Esophagus squamous epithelium (tissue), 5 donors: ENCODE results near the gene TUBGCP3. TPM values are rescaled to one million over a fixed set of nuclear protein-coding genes. Genes with fewer than 3 reads are reported as not detected.

Experiments used
- DNase-seq: peaks from one replicate; lab custom pipeline; 2025; lab: John Stamatoyannopoulos, UW
- H3K27ac ChIP-seq, 4 donors: fragments of 200-600 bp; sonication (generic); one replicate each; pipeline ENCODE4 v1.5.1; 2016 to 2019; ENCODE audit warnings: mild to moderate bottlenecking in 1 of 4
- H3K27me3 ChIP-seq, 4 donors: fragments of 200-600 bp; sonication (generic); 1 replicate in 3 of 4; 2 replicates in 1 of 4; pipeline versions ENCODE4 v1.5.1 to v1.6.0; 2017 to 2021; ENCODE audit warnings: antibody characterized with exemption in 1 of 4
- H3K36me3 ChIP-seq, 3 donors: fragments of 200-600 bp; sonication (generic); one replicate each; pipeline ENCODE4 v1.5.1; 2016 to 2019
- H3K4me1 ChIP-seq, 3 donors: fragments of 200-600 bp; sonication (generic); one replicate each; pipeline ENCODE4 v1.5.1; 2017 to 2019
- H3K4me3 ChIP-seq, 4 donors: fragments of 200-600 bp; sonication (generic); 1 replicate in 3 of 4; 2 replicates in 1 of 4; pipeline ENCODE4 v1.5.1; 2016 to 2019; ENCODE audit warnings: mild to moderate bottlenecking in 2 of 4, moderate library complexity in 1 of 4
- H3K9me3 ChIP-seq, 3 donors: fragments of 200-600 bp; sonication (generic); one replicate each; pipeline ENCODE4 v1.5.1; 2016 to 2019
- CTCF ChIP-seq, 6 experiments: fragments of 450-650 bp in 4 of 6; fragments of 200-600 bp in 2 of 6; sonication (generic) in 2 of 6; IDR thresholded peaks; one replicate each; pipeline ENCODE4 v1.5.1; 2016 to 2019; ENCODE audit warnings: antibody characterized with exemption in 6 of 6, mild to moderate bottlenecking in 4 of 6, moderate library complexity in 4 of 6
- POLR2A ChIP-seq, 4 donors: fragments of 450-650 bp; IDR thresholded peaks; one replicate each; pipeline ENCODE4 v1.6.1; 2017; ENCODE audit warnings: antibody characterized with exemption in 4 of 4, mild to moderate bottlenecking in 4 of 4, moderate library complexity in 3 of 4
- WGBS, 2 donors: methylation state at CpG; one replicate each; pipeline ENCODE4 v1.1.5; 2018; 5-methylcytosine and 5-hydroxymethylcytosine counted together
- intact Hi-C: fragments of 100-400 bp; cut with DNase I; formaldehyde crosslinking; loops from one replicate; pipeline ENCODE4 v1.15.0; 2022
- total RNA-seq, 4 donors: library from RNA; depleted of rRNA; stranded (reverse); fragments of >200 nt; gene quantifications; one replicate each; pipeline ENCODE4 v1.1.0, GENCODE V29; 2016
- donor health status: DM: yes; HTN: yes; CAD: no.

The TUBGCP3 gene
- total RNA-seq, 4 donors from 2014 or later: 12.9 to 29.4 (median 18.9) TPM

- no peak for TF ChIP-seq POLR2A (IDR thresholded peaks at IDR 0.05)
- no peak for TF ChIP-seq CTCF (IDR thresholded peaks at IDR 0.05)
- Histone ChIP-seq H3K9me3 (peaks cover 0 to 10% (median 0%) of the 10 kb centered on the region in 3 donors), H3K36me3 (no peaks in the 10 kb centered on the region), H3K27ac (no peak overlapping the region), H3K4me3 (no peak overlapping the region), H3K4me1 (no peaks in the 10 kb centered on the region), H3K27me3 (peaks cover 0 to 10% (median 0%) of the 10 kb centered on the region in 4 donors)
- DNase-seq: no peak
- intact Hi-C loops: no loop called here
- WGBS, 2 donors: 83 to 85% methylated on average over 33 to 35 of the region's 35 CpGs
Observed at GRCh38 chr13:112465251-112466131, 122.5 kb downstream of the TUBGCP3 start.

GRCh38 chr13:112464720-112465119 is 123.2 kb downstream of the TUBGCP3 start:
- Histone ChIP-seq H3K36me3 (no peaks in the 10 kb centered on the region), H3K4me3 (no peak overlapping the region), H3K4me1 (no peaks in the 10 kb centered on the region), H3K27me3 (peaks cover 0 to 10% (median 0%) of the 10 kb centered on the region in 4 donors), H3K27ac (no peak overlapping the region), H3K9me3 (peaks cover 0 to 13% (median 0%) of the 10 kb centered on the region in 3 donors)
- no peak for DNase-seq
- TF ChIP-seq POLR2A (IDR thresholded peaks at IDR 0.05): no peak
- no peak for TF ChIP-seq CTCF (IDR thresholded peaks at IDR 0.05)
- intact Hi-C loops: no loop called here
- WGBS, 2 donors: 83 to 91% methylated on average over 14 of the region's 14 CpGs

- no peak for DNase-seq
- Histone ChIP-seq H3K27ac (no peak overlapping the region), H3K27me3 (peaks cover 0 to 10% (median 0%) of the 10 kb centered on the region in 4 donors), H3K4me1 (no peaks in the 10 kb centered on the region), H3K36me3 (no peaks in the 10 kb centered on the region), H3K9me3 (peaks cover 0 to 13% (median 2%) of the 10 kb centered on the region in 3 donors), H3K4me3 (no peak overlapping the region)
- WGBS, 2 donors: 87 to 90% methylated on average over 5 of the region's 5 CpGs
- TF ChIP-seq CTCF (IDR thresholded peaks at IDR 0.05): no peak
- no peak for TF ChIP-seq POLR2A (IDR thresholded peaks at IDR 0.05)
- intact Hi-C loops: no loop called here
Observed at GRCh38 chr13:112462408-112462807, 125.5 kb downstream of the TUBGCP3 start.

- Histone ChIP-seq H3K36me3 (no peaks in the 10 kb centered on the region), H3K27ac (no peak overlapping the region), H3K4me3 (no peak overlapping the region), H3K4me1 (no peaks in the 10 kb centered on the region), H3K9me3 (peaks cover 0 to 13% (median 2%) of the 10 kb centered on the region in 3 donors), H3K27me3 (peaks cover 0 to 50% (median 0%) of the 10 kb centered on the region in 4 donors)
- intact Hi-C loops: no loop called here
- TF ChIP-seq POLR2A (IDR thresholded peaks at IDR 0.05) (no peak), CTCF (IDR thresholded peaks at IDR 0.05) (no peak)
- WGBS, 2 donors: 77% methylated on average over 7 of the region's 13 CpGs; no CpG with 5 or more reads in 1 of the 2 donors
- DNase-seq: no peak
Observed at GRCh38 chr13:112457485-112457884, 130.5 kb downstream of the TUBGCP3 start.

- no peaks in the 10 kb centered on the region for H3K4me1 ChIP-seq
- no peak for DNase-seq
- H3K27me3 ChIP-seq: peaks cover 0 to 54% (median 0%) of the 10 kb centered on the region in 4 donors
- no peak overlapping the region for H3K4me3 ChIP-seq
- peaks cover 0 to 13% (median 2%) of the 10 kb centered on the region in 3 donors for H3K9me3 ChIP-seq
- 80 to 88% methylated on average over 7 to 9 of the region's 9 CpGs for WGBS, 2 donors
- H3K36me3 ChIP-seq: no peaks in the 10 kb centered on the region
- intact Hi-C loops: no loop called here
- TF ChIP-seq POLR2A (IDR thresholded peaks at IDR 0.05) (no peak), CTCF (IDR thresholded peaks at IDR 0.05) (no peak)
- no peak overlapping the region for H3K27ac ChIP-seq
Observed at GRCh38 chr13:112457081-112457480, 130.9 kb downstream of the TUBGCP3 start.
